Astrocyte of the cerebellum (primary cell): ENCODE measurements around the gene TRAPPC10.
A peak's percentile ranks its signal among the peaks of the same experiment; 100 is the strongest.

ENCODE experiments used
- DNase-seq: peaks from one replicate; pipeline ENCODE4 v3.0.0-alpha.2; 2011; ENCODE audit warnings: low read depth
- H3K4me3 ChIP-seq: 2 replicates; pipeline ENCODE4 v1.5.1; 2011; ENCODE audit warnings: mild to moderate bottlenecking, low read depth, low read length, moderate library complexity
- CTCF ChIP-seq: IDR thresholded peaks from 2 replicates; pipeline ENCODE4 v1.5.1; 2012; ENCODE audit warnings: low read length, low read depth, moderate library complexity, mild to moderate bottlenecking; ENCODE audit errors: missing control alignments
- in situ Hi-C: cut with HindIII; loops from 2 replicates; pipeline ENCODE4 v1.10.0; 2017; ENCODE audit warnings: low sequenced_read_pairs

TRAPPC10 gene

GRCh38 chr21:44051462-44051941 lies 39.4 kb downstream of the TRAPPC10 start:
- no peak for TF ChIP-seq CTCF
- no peak overlapping the region for H3K4me3 ChIP-seq
- in situ Hi-C loops, result no loop called here
- peak; percentile 5 for DNase-seq

GRCh38 chr21:44052071-44052829 lies 40.1 kb downstream of the TRAPPC10 start:
- no peak overlapping the region for H3K4me3 ChIP-seq
- DNase-seq, result no peak
- in situ Hi-C loops, result no loop called here
- no peak for TF ChIP-seq CTCF

GRCh38 chr21:44052830-44053226 lies 40.7 kb downstream of the TRAPPC10 start:
- no peak for DNase-seq
- no peak overlapping the region for H3K4me3 ChIP-seq
- TF ChIP-seq CTCF, result no peak
- in situ Hi-C loops, result no loop called here

GRCh38 chr21:44053567-44053966 lies 41.5 kb downstream of the TRAPPC10 start:
- TF ChIP-seq CTCF, result no peak
- in situ Hi-C loops, result no loop called here
- no peak overlapping the region for H3K4me3 ChIP-seq
- no peak for DNase-seq

GRCh38 chr21:44054710-44055109 lies 42.6 kb downstream of the TRAPPC10 start:
- in situ Hi-C loops, result no loop called here
- TF ChIP-seq CTCF, result no peak
- peak; percentile 3 for DNase-seq

GRCh38 chr21:44057055-44057454 lies 44.9 kb downstream of the TRAPPC10 start:
- no peak for TF ChIP-seq CTCF
- no peak overlapping the region for H3K4me3 ChIP-seq
- in situ Hi-C loops, result no loop called here
- no peak for DNase-seq

More at GRCh38 chr21:44054710-44055109, 42.6 kb downstream of the TRAPPC10 start:
- H3K4me3 ChIP-seq, result no peak overlapping the region
